Measurements from ENCODE around the gene PTPRM. TPM values are rescaled to one million over a fixed set of nuclear protein-coding genes. Genes with fewer than 3 reads are reported as not detected.

PTPRM gene
- polyA plus RNA-seq, 3 donors: 0.04 to 2.1 (median 0.66) TPM

DNA sequence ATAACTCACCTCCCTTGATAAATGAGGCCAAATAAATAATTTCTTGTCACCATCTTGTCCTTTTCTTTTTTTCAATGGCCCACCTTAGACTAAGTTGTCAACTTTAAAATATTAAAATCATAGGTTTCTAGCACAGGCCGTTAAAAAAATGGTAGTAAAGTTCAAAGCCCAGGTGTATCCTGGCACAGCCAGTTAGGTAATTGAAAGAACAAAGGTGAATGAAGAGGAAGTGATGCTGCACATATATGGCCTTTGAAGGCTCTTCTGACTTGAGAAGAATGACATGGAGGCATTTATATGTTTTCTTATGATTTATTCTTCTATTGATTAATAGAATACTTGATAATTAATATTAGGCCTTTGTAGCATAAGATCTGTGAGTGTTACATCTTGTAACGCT is 208.7 kb downstream of the PTPRM start:
- no peak overlapping the region for H3K27ac Mint-ChIP-seq
- no peak for DNase-seq
- H3K9me3 Mint-ChIP-seq: peaks cover 0 to 3% (median 2%) of the 10 kb centered on the region in 7 donors
- Histone ChIP-seq H3K36me3 (replicated peaks in 1 of 2; ENCODE audit: control insufficient read depth in 1 of 2, insufficient read depth in 2 of 2, low read length in 2 of 2) (no peaks in the 10 kb centered on the region), H3K27me3 (ENCODE audit: control insufficient read depth in 2 of 2, insufficient read depth in 2 of 2, low read length in 2 of 2) (no peaks in the 10 kb centered on the region), H3K4me1 (ENCODE audit: control insufficient read depth in 1 of 2, insufficient read depth in 2 of 2, low read length in 2 of 2) (no peaks in the 10 kb centered on the region), H2AFZ (ENCODE audit: insufficient read depth, low read depth, low read length, poor library complexity, severe bottlenecking) (no peak overlapping the region), H3K4me3 (replicated peaks in 1 of 3; ENCODE audit: low read depth in 2 of 3, low read length in 3 of 3) (no peak overlapping the region), H4K20me1 (ENCODE audit: insufficient read depth, low read length) (no peaks in the 10 kb centered on the region), H3K27ac (ENCODE audit: low read depth in 1 of 2, low read length in 2 of 2) (no peak overlapping the region), H3K4me2 (replicated peaks; ENCODE audit: extremely low read depth, low read length, poor library complexity, severe bottlenecking) (no peak overlapping the region), H3K79me2 (ENCODE audit: insufficient read depth, low read length) (no peaks in the 10 kb centered on the region), H3K9ac (ENCODE audit: insufficient read depth, low read length, poor library complexity, severe bottlenecking) (no peak overlapping the region), H3K9me3 (replicated peaks in 1 of 2; ENCODE audit: control insufficient read depth in 1 of 2, insufficient read depth in 1 of 2, low read length in 2 of 2) (no peaks in the 10 kb centered on the region)
- H3K27me3 Mint-ChIP-seq (ENCODE audit: low read depth in 3 of 3): peaks cover 0 to 2% (median 2%) of the 10 kb centered on the region in 3 donors
- TF ChIP-seq, protein P1, sequence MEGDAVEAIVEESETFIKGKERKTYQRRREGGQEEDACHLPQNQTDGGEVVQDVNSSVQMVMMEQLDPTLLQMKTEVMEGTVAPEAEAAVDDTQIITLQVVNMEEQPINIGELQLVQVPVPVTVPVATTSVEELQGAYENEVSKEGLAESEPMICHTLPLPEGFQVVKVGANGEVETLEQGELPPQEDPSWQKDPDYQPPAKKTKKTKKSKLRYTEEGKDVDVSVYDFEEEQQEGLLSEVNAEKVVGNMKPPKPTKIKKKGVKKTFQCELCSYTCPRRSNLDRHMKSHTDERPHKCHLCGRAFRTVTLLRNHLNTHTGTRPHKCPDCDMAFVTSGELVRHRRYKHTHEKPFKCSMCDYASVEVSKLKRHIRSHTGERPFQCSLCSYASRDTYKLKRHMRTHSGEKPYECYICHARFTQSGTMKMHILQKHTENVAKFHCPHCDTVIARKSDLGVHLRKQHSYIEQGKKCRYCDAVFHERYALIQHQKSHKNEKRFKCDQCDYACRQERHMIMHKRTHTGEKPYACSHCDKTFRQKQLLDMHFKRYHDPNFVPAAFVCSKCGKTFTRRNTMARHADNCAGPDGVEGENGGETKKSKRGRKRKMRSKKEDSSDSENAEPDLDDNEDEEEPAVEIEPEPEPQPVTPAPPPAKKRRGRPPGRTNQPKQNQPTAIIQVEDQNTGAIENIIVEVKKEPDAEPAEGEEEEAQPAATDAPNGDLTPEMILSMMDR (IDR thresholded peaks at IDR 0.05): no peak
- WGBS (ENCODE audit: insufficient coverage): 100% methylated on average over 1 of the region's 2 CpGs
- H3K4me1 Mint-ChIP-seq: no peaks in the 10 kb centered on the region
- no peak overlapping the region for H3K4me3 Mint-ChIP-seq
- intact Hi-C loops (cut with micrococcal nuclease): no loop called here
- no peaks in the 10 kb centered on the region for H3K36me3 Mint-ChIP-seq

DNA sequence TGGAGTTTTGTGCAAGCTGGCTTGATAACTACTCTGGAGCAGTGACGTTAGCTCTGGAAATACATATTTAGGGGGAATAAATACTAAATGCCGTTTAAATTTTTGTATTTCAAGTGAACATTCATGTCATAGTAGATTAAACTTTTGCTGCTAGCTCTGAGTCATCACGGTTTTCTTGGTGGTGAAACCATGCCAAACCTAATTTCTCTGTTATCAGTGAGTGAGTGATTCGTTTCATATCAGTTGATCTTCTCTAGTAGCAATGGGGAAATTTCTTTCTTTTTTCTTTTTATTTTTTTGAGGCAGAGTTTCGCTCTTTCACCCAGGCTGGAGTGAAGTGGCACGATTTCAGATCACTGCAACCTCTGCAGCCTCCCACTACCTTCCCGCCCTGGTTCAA is 211.1 kb downstream of the PTPRM start:
- Histone ChIP-seq H2AFZ (ENCODE audit: insufficient read depth, low read depth, low read length, poor library complexity, severe bottlenecking) (no peak overlapping the region), H3K4me2 (replicated peaks; ENCODE audit: extremely low read depth, low read length, poor library complexity, severe bottlenecking) (no peak overlapping the region), H3K79me2 (ENCODE audit: insufficient read depth, low read length) (no peaks in the 10 kb centered on the region), H3K9me3 (replicated peaks in 1 of 2; ENCODE audit: control insufficient read depth in 1 of 2, insufficient read depth in 1 of 2, low read length in 2 of 2) (no peaks in the 10 kb centered on the region), H3K27ac (ENCODE audit: low read depth in 1 of 2, low read length in 2 of 2) (no peak overlapping the region), H3K36me3 (replicated peaks in 1 of 2; ENCODE audit: control insufficient read depth in 1 of 2, insufficient read depth in 2 of 2, low read length in 2 of 2) (no peaks in the 10 kb centered on the region), H3K9ac (ENCODE audit: insufficient read depth, low read length, poor library complexity, severe bottlenecking) (no peak overlapping the region), H3K4me3 (replicated peaks in 1 of 3; ENCODE audit: low read depth in 2 of 3, low read length in 3 of 3) (no peak overlapping the region), H3K4me1 (ENCODE audit: control insufficient read depth in 1 of 2, insufficient read depth in 2 of 2, low read length in 2 of 2) (no peaks in the 10 kb centered on the region), H3K27me3 (ENCODE audit: control insufficient read depth in 2 of 2, insufficient read depth in 2 of 2, low read length in 2 of 2) (no peaks in the 10 kb centered on the region), H4K20me1 (ENCODE audit: insufficient read depth, low read length) (no peaks in the 10 kb centered on the region)
- TF ChIP-seq, protein P1 (IDR thresholded peaks at IDR 0.05): no peak
- no peaks in the 10 kb centered on the region for H3K4me1 Mint-ChIP-seq
- no peak for DNase-seq
- intact Hi-C loops (cut with micrococcal nuclease): no loop called here
- WGBS (ENCODE audit: insufficient coverage): no CpG with 5 or more reads among the region's 7 CpGs
- H3K4me3 Mint-ChIP-seq: no peak overlapping the region
- peaks cover 0 to 2% (median 0%) of the 10 kb centered on the region in 3 donors for H3K27me3 Mint-ChIP-seq (ENCODE audit: low read depth in 3 of 3)
- H3K9me3 Mint-ChIP-seq: peaks cover 0 to 3% (median 2%) of the 10 kb centered on the region in 7 donors
- H3K27ac Mint-ChIP-seq: no peak overlapping the region
- H3K36me3 Mint-ChIP-seq: no peaks in the 10 kb centered on the region
